ENCODE measurements around the gene SLC26A4. TPM values are rescaled to one million over a fixed set of nuclear protein-coding genes. Genes with fewer than 3 reads are reported as not detected.

The SLC26A4 gene
- total RNA-seq, 1 experiment from 2014 or later = not detected

DNA sequence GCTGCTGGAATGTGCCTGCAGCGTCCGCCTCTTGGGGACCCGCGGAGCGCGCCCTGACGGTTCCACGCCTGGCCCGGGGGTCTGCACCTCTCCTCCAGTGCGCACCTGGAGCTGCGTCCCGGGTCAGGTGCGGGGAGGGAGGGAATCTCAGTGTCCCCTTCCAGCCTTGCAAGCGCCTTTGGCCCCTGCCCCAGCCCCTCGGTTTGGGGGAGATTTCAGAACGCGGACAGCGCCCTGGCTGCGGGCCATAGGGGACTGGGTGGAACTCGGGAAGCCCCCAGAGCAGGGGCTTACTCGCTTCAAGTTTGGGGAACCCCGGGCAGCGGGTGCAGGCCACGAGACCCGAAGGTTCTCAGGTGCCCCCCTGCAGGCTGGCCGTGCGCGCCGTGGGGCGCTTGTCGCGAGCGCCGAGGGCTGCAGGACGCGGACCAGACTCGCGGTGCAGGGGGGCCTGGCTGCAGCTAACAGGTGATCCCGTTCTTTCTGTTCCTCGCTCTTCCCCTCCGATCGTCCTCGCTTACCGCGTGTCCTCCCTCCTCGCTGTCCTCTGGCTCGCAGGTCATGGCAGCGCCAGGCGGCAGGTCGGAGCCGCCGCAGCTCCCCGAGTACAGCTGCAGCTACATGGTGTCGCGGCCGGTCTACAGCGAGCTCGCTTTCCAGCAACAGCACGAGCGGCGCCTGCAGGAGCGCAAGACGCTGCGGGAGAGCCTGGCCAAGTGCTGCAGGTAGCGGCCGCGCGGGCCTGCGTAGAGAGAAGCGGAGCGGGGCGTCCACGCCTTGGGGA lies 645 bp downstream of the SLC26A4 start:
- H3K4me1 Mint-ChIP-seq (ENCODE audit: low read depth, unreplicated experiment) = peaks cover 5% of the 10 kb centered on the region
- no peaks in the 10 kb centered on the region for H3K9me3 ChIP-seq
- no peaks in the 10 kb centered on the region for H3K9me3 Mint-ChIP-seq (ENCODE audit: unreplicated experiment)
- peak overlapping the region; percentile 78 for H3K4me3 Mint-ChIP-seq (ENCODE audit: unreplicated experiment)
- no peaks in the 10 kb centered on the region for H3K36me3 ChIP-seq (ENCODE audit: control insufficient read depth, insufficient read depth, low read length)
- POLR2A ChIA-PET = no interaction called here
- BruUV-seq (replicated peaks) = no TSS peak
- CTCF ChIA-PET = interaction anchor here (0.6 to 1.3 kb wide), 7 partner anchors 34 to 218 kb away, joined by 3 to 6 read pairs (median 4); partner anchors contain the start of genes BCAP29, CBLL1, COG5 and DUS4L
- peak overlapping the region; percentile 57 for H3K4me3 ChIP-seq (ENCODE audit: low read depth, low read length)
- no peak overlapping the region for H3K27ac Mint-ChIP-seq (ENCODE audit: unreplicated experiment)
- intact Hi-C loops (cut with micrococcal nuclease; ENCODE audit: unreplicated experiment) = loop anchor here (1.0 to 2.0 kb wide), 2 partner anchors 80 to 198 kb away; partner anchors contain the start of gene BCAP29
- peaks cover 6% of the 10 kb centered on the region; the same call in 1 of the 2 replicates for H3K27me3 ChIP-seq (replicated peaks; ENCODE audit: control insufficient read depth, insufficient read depth, low read length)
- peak; percentile 72 to 74 for DNase-seq
- TF ChIP-seq, protein P1, sequence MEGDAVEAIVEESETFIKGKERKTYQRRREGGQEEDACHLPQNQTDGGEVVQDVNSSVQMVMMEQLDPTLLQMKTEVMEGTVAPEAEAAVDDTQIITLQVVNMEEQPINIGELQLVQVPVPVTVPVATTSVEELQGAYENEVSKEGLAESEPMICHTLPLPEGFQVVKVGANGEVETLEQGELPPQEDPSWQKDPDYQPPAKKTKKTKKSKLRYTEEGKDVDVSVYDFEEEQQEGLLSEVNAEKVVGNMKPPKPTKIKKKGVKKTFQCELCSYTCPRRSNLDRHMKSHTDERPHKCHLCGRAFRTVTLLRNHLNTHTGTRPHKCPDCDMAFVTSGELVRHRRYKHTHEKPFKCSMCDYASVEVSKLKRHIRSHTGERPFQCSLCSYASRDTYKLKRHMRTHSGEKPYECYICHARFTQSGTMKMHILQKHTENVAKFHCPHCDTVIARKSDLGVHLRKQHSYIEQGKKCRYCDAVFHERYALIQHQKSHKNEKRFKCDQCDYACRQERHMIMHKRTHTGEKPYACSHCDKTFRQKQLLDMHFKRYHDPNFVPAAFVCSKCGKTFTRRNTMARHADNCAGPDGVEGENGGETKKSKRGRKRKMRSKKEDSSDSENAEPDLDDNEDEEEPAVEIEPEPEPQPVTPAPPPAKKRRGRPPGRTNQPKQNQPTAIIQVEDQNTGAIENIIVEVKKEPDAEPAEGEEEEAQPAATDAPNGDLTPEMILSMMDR (IDR thresholded peaks at IDR 0.05; ENCODE audit: insufficient read depth in 1 of 2, low read depth in 1 of 2, low read length in 1 of 2, severe bottlenecking in 1 of 2, unreplicated experiment in 1 of 2) = peak in 1 of 2 experiments; percentile 44
- no peaks in the 10 kb centered on the region for H3K36me3 Mint-ChIP-seq (ENCODE audit: insufficient read depth, unreplicated experiment)
- H3K4me1 ChIP-seq = no peaks in the 10 kb centered on the region
- peaks cover 23% of the 10 kb centered on the region for H3K27me3 Mint-ChIP-seq (ENCODE audit: insufficient read depth, unreplicated experiment)

DNA sequence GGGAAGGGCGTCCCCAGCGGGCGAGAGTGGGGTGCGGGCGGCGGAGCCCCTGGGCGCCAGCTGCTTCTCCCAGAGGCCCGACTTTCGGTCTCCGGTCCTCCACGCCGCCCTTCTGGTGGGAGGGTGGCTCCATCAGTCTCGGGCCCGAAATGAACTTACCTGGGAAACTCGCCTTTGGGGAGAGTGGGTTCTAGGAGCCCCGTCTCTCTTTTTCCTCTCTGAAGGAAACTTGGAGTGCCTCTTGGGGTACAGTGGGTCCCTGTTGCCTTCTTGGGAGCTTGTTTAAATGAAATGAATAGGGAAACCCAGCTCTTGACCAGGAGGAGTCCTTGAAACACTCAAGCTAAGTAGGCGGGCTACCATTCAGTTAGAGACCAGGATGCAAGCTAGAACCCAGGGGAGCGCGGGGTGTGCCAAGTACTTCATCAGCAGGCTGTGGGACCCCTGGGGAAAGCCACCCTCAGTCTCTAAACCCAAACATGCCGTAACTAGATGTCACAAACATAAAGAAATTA lies 1.3 kb downstream of the SLC26A4 start:
- no TSS peak for BruUV-seq (replicated peaks)
- intact Hi-C loops (cut with micrococcal nuclease; ENCODE audit: unreplicated experiment) = loop anchor here (1.0 to 2.0 kb wide), 2 partner anchors 81 to 199 kb away; partner anchors contain the start of gene BCAP29

DNA sequence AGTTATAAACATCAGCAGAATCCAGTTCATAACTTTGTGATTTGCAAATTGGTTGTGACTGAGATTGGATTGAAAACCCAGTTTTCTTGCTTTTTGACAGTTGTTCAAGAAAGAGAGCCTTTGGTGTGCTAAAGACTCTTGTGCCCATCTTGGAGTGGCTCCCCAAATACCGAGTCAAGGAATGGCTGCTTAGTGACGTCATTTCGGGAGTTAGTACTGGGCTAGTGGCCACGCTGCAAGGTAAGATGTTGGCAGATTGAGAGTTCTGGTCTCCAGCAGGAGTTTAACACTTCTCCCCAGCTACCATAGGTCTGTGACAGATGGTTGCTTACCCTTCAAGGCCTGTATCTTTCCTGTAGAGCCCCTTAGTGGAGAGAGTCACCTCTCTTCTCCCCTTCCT lies 2.6 kb downstream of the SLC26A4 start:
- DNase-seq = no peak
- ChIA-PET CTCF (no interaction called here), POLR2A (interaction anchor here (0.7 kb wide), 1 partner anchor 68 kb away, joined by 6 read pairs; no protein-coding TSS in a partner anchor)
- Mint-ChIP-seq H3K27me3 (ENCODE audit: insufficient read depth, unreplicated experiment) (peaks cover 21% of the 10 kb centered on the region), H3K27ac (ENCODE audit: unreplicated experiment) (no peak overlapping the region), H3K9me3 (ENCODE audit: unreplicated experiment) (no peaks in the 10 kb centered on the region), H3K36me3 (ENCODE audit: insufficient read depth, unreplicated experiment) (no peaks in the 10 kb centered on the region), H3K4me3 (ENCODE audit: unreplicated experiment) (no peak overlapping the region), H3K4me1 (ENCODE audit: low read depth, unreplicated experiment) (peaks cover 5% of the 10 kb centered on the region)
- H3K9me3 ChIP-seq = no peaks in the 10 kb centered on the region
- peaks cover 6% of the 10 kb centered on the region; the same call in 1 of the 2 replicates for H3K27me3 ChIP-seq (replicated peaks; ENCODE audit: control insufficient read depth, insufficient read depth, low read length)
- TF ChIP-seq, protein P1 (IDR thresholded peaks at IDR 0.05; ENCODE audit: insufficient read depth in 1 of 2, low read depth in 1 of 2, low read length in 1 of 2, severe bottlenecking in 1 of 2, unreplicated experiment in 1 of 2) = no peak
- no peaks in the 10 kb centered on the region for H3K4me1 ChIP-seq
- H3K4me3 ChIP-seq (ENCODE audit: low read depth, low read length) = no peak overlapping the region
- no peaks in the 10 kb centered on the region for H3K36me3 ChIP-seq (ENCODE audit: control insufficient read depth, insufficient read depth, low read length)
- intact Hi-C loops (cut with micrococcal nuclease; ENCODE audit: unreplicated experiment) = no loop called here
- BruUV-seq (replicated peaks) = no TSS peak

More for the DNA sequence above, 1.3 kb downstream of the SLC26A4 start:
- DNase-seq = no peak
- H3K36me3 Mint-ChIP-seq (ENCODE audit: insufficient read depth, unreplicated experiment) = no peaks in the 10 kb centered on the region
- TF ChIP-seq, protein P1 (IDR thresholded peaks at IDR 0.05; ENCODE audit: insufficient read depth in 1 of 2, low read depth in 1 of 2, low read length in 1 of 2, severe bottlenecking in 1 of 2, unreplicated experiment in 1 of 2) = no peak
- peaks cover 5% of the 10 kb centered on the region for H3K4me1 Mint-ChIP-seq (ENCODE audit: low read depth, unreplicated experiment)
- peaks cover 21% of the 10 kb centered on the region for H3K27me3 Mint-ChIP-seq (ENCODE audit: insufficient read depth, unreplicated experiment)
- H3K4me3 ChIP-seq (ENCODE audit: low read depth, low read length) = peak overlapping the region; percentile 57
- H3K27me3 ChIP-seq (replicated peaks; ENCODE audit: control insufficient read depth, insufficient read depth, low read length) = peaks cover 6% of the 10 kb centered on the region; the same call in 1 of the 2 replicates
- no peaks in the 10 kb centered on the region for H3K9me3 ChIP-seq
- CTCF ChIA-PET = interaction anchor here (0.6 to 1.2 kb wide), 4 partner anchors 66 to 213 kb away, joined by 3 to 5 read pairs (median 4); partner anchors contain the start of genes COG5 and DUS4L
- peak overlapping the region; percentile 78 for H3K4me3 Mint-ChIP-seq (ENCODE audit: unreplicated experiment)
- H3K4me1 ChIP-seq = no peaks in the 10 kb centered on the region
- no peak overlapping the region for H3K27ac Mint-ChIP-seq (ENCODE audit: unreplicated experiment)
- POLR2A ChIA-PET = no interaction called here
- H3K36me3 ChIP-seq (ENCODE audit: control insufficient read depth, insufficient read depth, low read length) = no peaks in the 10 kb centered on the region
- no peaks in the 10 kb centered on the region for H3K9me3 Mint-ChIP-seq (ENCODE audit: unreplicated experiment)

Data from Caco-2 (cell line).